OCI-LY3 (cell line): Measurements from ENCODE around the gene SGSH.

Source experiments
- H2AFZ ChIP-seq: fragments of 200-600, 300-600 bp; shearing (Covaris generic); 2 replicates; pipeline ENCODE4 v1.6.0; 2014; ENCODE audit warnings: antibody characterized with exemption, low read depth, low read length
- H3K27ac ChIP-seq: fragments of 200-600, 300-600 bp; sonication (generic); 2 replicates; pipeline ENCODE4 v1.5.1; 2014; ENCODE audit warnings: mild to moderate bottlenecking, low read length, moderate library complexity, mixed read lengths
- H3K27me3 ChIP-seq: fragments of 200-600, 300-600 bp; sonication (generic); 2 replicates; pipeline ENCODE4 v1.6.1; 2014; ENCODE audit warnings: low read depth, low read length, mixed read lengths
- H3K36me3 ChIP-seq: fragments of 200-600, 300-600 bp; sonication (generic); replicated peaks from 2 replicates; pipeline ENCODE3; 2014; ENCODE audit warnings: low read depth, low read length, mixed read lengths
- H3K4me1 ChIP-seq: fragments of 300-600, 200-600 bp; sonication (generic); 2 replicates; pipeline ENCODE4 v1.6.1; 2014; ENCODE audit warnings: low read length, mixed read lengths
- H3K4me2 ChIP-seq: fragments of 200-600, 300-600 bp; sonication (generic); 2 replicates; pipeline ENCODE4 v1.6.1; 2014; ENCODE audit warnings: low read length, mixed read lengths
- H3K4me3 ChIP-seq: fragments of 300-600, 200-600 bp; sonication (generic); 2 replicates; pipeline ENCODE4 v1.5.1; 2014; ENCODE audit warnings: antibody characterized with exemption, mild to moderate bottlenecking, low read length, moderate library complexity
- H3K79me2 ChIP-seq: fragments of 300-600, 200-600 bp; shearing (Covaris generic); 2 replicates; pipeline ENCODE4 v1.6.1; 2014; ENCODE audit warnings: mild to moderate bottlenecking, low read length, mixed read lengths
- H3K9ac ChIP-seq: fragments of 300-600, 200-600 bp; shearing (Covaris generic); 2 replicates; pipeline ENCODE4 v1.6.0; 2014; ENCODE audit warnings: mild to moderate bottlenecking, low read length, moderate library complexity
- H3K9me3 ChIP-seq: fragments of 200-600, 300-600 bp; shearing (Covaris generic); 2 replicates; pipeline ENCODE4 v1.6.1; 2014; ENCODE audit warnings: low read length, mixed read lengths; ENCODE audit not compliant: insufficient read depth
- H4K20me1 ChIP-seq: fragments of 200-600, 300-600 bp; sonication (generic); 2 replicates; pipeline ENCODE4 v1.6.1; 2016; ENCODE audit warnings: low read length, mixed read lengths; ENCODE audit not compliant: insufficient read depth
- CTCF ChIP-seq: fragments of 200-600, 300-600 bp; sonication (generic); IDR thresholded peaks from 2 replicates; pipeline ENCODE4 v1.5.1; 2014; ENCODE audit warnings: antibody characterized with exemption, low read length, low read depth
- EZH2phosphoT487 ChIP-seq: fragments of 200-600 bp; shearing (Covaris generic); IDR thresholded peaks from 2 replicates; pipeline ENCODE4 v1.6.1; 2018; ENCODE audit warnings: antibody characterized with exemption, mixed run types, low read depth

SGSH gene

GRCh38 chr17:80265205-80266068 is 45.3 kb upstream of the SGSH start:
- peak overlapping the region; percentile 93 for H3K4me3 ChIP-seq
- H3K9me3 ChIP-seq, result no peaks in the 10 kb centered on the region
- H3K36me3 ChIP-seq, result peaks cover 64% of the 10 kb centered on the region
- peaks cover 60% of the 10 kb centered on the region for H4K20me1 ChIP-seq
- H3K27ac ChIP-seq, result peak overlapping the region; percentile 92
- TF ChIP-seq EZH2phosphoT487, result no peak
- H3K9ac ChIP-seq, result peak overlapping the region; percentile 95; the same call in 1 of the 2 replicates
- peak overlapping the region; percentile 97 for H3K4me2 ChIP-seq
- peaks cover 96% of the 10 kb centered on the region for H3K79me2 ChIP-seq
- no peak overlapping the region for H2AFZ ChIP-seq
- H3K27me3 ChIP-seq, result no peaks in the 10 kb centered on the region
- H3K4me1 ChIP-seq, result peaks cover 32% of the 10 kb centered on the region

- Histone ChIP-seq H3K36me3 (peaks cover 54% of the 10 kb centered on the region), H3K9me3 (no peaks in the 10 kb centered on the region), H4K20me1 (peaks cover 50% of the 10 kb centered on the region), H3K4me3 (peak overlapping the region; percentile 93), H3K27me3 (no peaks in the 10 kb centered on the region), H3K4me1 (peaks cover 38% of the 10 kb centered on the region), H3K79me2 (peaks cover 86% of the 10 kb centered on the region), H3K4me2 (peak overlapping the region; percentile 97), H2AFZ (no peak overlapping the region), H3K27ac (peak overlapping the region; percentile 92), H3K9ac (peak overlapping the region; percentile 95)
- TF ChIP-seq CTCF, result no peak
These were observed 44.3 kb upstream of the SGSH start for GRCh38 chr17:80264205-80265075.

- Histone ChIP-seq H4K20me1 (peaks cover 41% of the 10 kb centered on the region), H2AFZ (no peak overlapping the region), H3K27ac (peak overlapping the region; percentile 92), H3K4me3 (peak overlapping the region; percentile 93), H3K9ac (peak overlapping the region; percentile 97), H3K79me2 (peaks cover 77% of the 10 kb centered on the region), H3K27me3 (no peaks in the 10 kb centered on the region), H3K36me3 (peaks cover 45% of the 10 kb centered on the region), H3K9me3 (no peaks in the 10 kb centered on the region), H3K4me1 (peaks cover 47% of the 10 kb centered on the region), H3K4me2 (peak overlapping the region; percentile 97)
- TF ChIP-seq EZH2phosphoT487 (no peak), CTCF (peak; percentile 23)
These were observed 43.4 kb upstream of the SGSH start for GRCh38 chr17:80263253-80264204.

GRCh38 chr17:80262775-80263244 is 42.7 kb upstream of the SGSH start:
- H3K36me3 ChIP-seq, result peaks cover 38% of the 10 kb centered on the region
- no peaks in the 10 kb centered on the region for H3K27me3 ChIP-seq
- H3K79me2 ChIP-seq, result peaks cover 70% of the 10 kb centered on the region
- H3K9me3 ChIP-seq, result no peaks in the 10 kb centered on the region
- peaks cover 34% of the 10 kb centered on the region for H4K20me1 ChIP-seq
- peaks cover 55% of the 10 kb centered on the region for H3K4me1 ChIP-seq
- no peak for TF ChIP-seq CTCF
- TF ChIP-seq EZH2phosphoT487, result no peak
- H3K9ac ChIP-seq, result peak overlapping the region; percentile 97
- peak overlapping the region; percentile 93 for H3K4me3 ChIP-seq
- no peak overlapping the region for H2AFZ ChIP-seq
- H3K4me2 ChIP-seq, result peak overlapping the region; percentile 97
- peak overlapping the region; percentile 92 for H3K27ac ChIP-seq
